ENCODE results near the gene ANGPTL8.

The ANGPTL8 gene

GRCh38 chr19:11252665-11253355 lies 13.4 kb downstream of the ANGPTL8 start:
- TF ChIP-seq CTCF (conservative IDR thresholded peaks at IDR 0.05; ENCODE audit: low read length): no peak
- no peak overlapping the region for H3K4me3 ChIP-seq (ENCODE audit: low read length)
- DNase-seq (ENCODE audit: low read depth): no peak

GRCh38 chr19:11254666-11255065 lies 15.2 kb downstream of the ANGPTL8 start:
- no peak overlapping the region for H3K4me3 ChIP-seq (ENCODE audit: low read length)
- no peak for DNase-seq (ENCODE audit: low read depth)
- TF ChIP-seq CTCF (conservative IDR thresholded peaks at IDR 0.05; ENCODE audit: low read length): no peak

- no peak overlapping the region for H3K4me3 ChIP-seq (ENCODE audit: low read length)
- peak; percentile 20 for DNase-seq (ENCODE audit: low read depth)
- no peak for TF ChIP-seq CTCF (conservative IDR thresholded peaks at IDR 0.05; ENCODE audit: low read length)
These were observed 16.8 kb downstream of the ANGPTL8 start for GRCh38 chr19:11256189-11256588.

- no peak for TF ChIP-seq CTCF (conservative IDR thresholded peaks at IDR 0.05; ENCODE audit: low read length)
- DNase-seq (ENCODE audit: low read depth): no peak
- no peak overlapping the region for H3K4me3 ChIP-seq (ENCODE audit: low read length)
These were observed 18.5 kb downstream of the ANGPTL8 start for GRCh38 chr19:11257846-11258380.

- no peak overlapping the region for H3K4me3 ChIP-seq (ENCODE audit: low read length)
- no peak for DNase-seq (ENCODE audit: low read depth)
- TF ChIP-seq CTCF (conservative IDR thresholded peaks at IDR 0.05; ENCODE audit: low read length): no peak
These were observed 21.6 kb downstream of the ANGPTL8 start for GRCh38 chr19:11260996-11261395.

- DNase-seq (ENCODE audit: low read depth): no peak
- H3K4me3 ChIP-seq (ENCODE audit: low read length): peak overlapping the region; percentile 73
- no peak for TF ChIP-seq CTCF (conservative IDR thresholded peaks at IDR 0.05; ENCODE audit: low read length)
These were observed 22.1 kb downstream of the ANGPTL8 start for GRCh38 chr19:11261431-11261970.

Data from AG10803 (cell line).